GM06990 (cell line): ENCODE measurements around the gene ACTRT2.

Experiments
- DNase-seq: peaks from one replicate; pipeline ENCODE4 v3.0.0-alpha.2; 2011; ENCODE audit not compliant: insufficient read length; ENCODE audit errors: extremely low read depth
- H3K27me3 ChIP-seq: replicated peaks from 2 replicates; pipeline ENCODE4 v1.6.0; 2011; ENCODE audit warnings: low read length; ENCODE audit not compliant: control insufficient read depth, insufficient read depth
- H3K36me3 ChIP-seq: 2 replicates; pipeline ENCODE4 v1.5.1; 2011; ENCODE audit warnings: low read length; ENCODE audit not compliant: control insufficient read depth, insufficient read depth
- H3K4me3 ChIP-seq: replicated peaks from 2 replicates; pipeline ENCODE4 v1.5.1; 2011; ENCODE audit warnings: low read depth, mild to moderate bottlenecking, control low read depth, low read length
- CTCF ChIP-seq: IDR thresholded peaks from 2 replicates; pipeline ENCODE4 v1.5.1; 2011; ENCODE audit warnings: low read length, control low read depth, mild to moderate bottlenecking, inconsistent platforms; ENCODE audit not compliant: insufficient read depth, poor library complexity, severe bottlenecking

The ACTRT2 gene

GRCh38 chr1:3031401-3032221 is 10.3 kb downstream of the ACTRT2 start:
- H3K4me3 ChIP-seq, result no peak overlapping the region
- no peaks in the 10 kb centered on the region for H3K27me3 ChIP-seq
- TF ChIP-seq CTCF, result no peak
- no peak for DNase-seq
- no peaks in the 10 kb centered on the region for H3K36me3 ChIP-seq

- no peak overlapping the region for H3K4me3 ChIP-seq
- H3K36me3 ChIP-seq, result no peaks in the 10 kb centered on the region
- DNase-seq, result no peak
- no peaks in the 10 kb centered on the region for H3K27me3 ChIP-seq
- no peak for TF ChIP-seq CTCF
These were observed 11.2 kb downstream of the ACTRT2 start for GRCh38 chr1:3032371-3033039.

GRCh38 chr1:3033040-3033789 is 11.9 kb downstream of the ACTRT2 start:
- H3K36me3 ChIP-seq, result no peaks in the 10 kb centered on the region
- no peak overlapping the region for H3K4me3 ChIP-seq
- no peak for TF ChIP-seq CTCF
- DNase-seq, result no peak
- no peaks in the 10 kb centered on the region for H3K27me3 ChIP-seq

GRCh38 chr1:3033790-3034090 is 12.5 kb downstream of the ACTRT2 start:
- H3K4me3 ChIP-seq, result no peak overlapping the region
- DNase-seq, result no peak
- H3K27me3 ChIP-seq, result no peaks in the 10 kb centered on the region
- no peak for TF ChIP-seq CTCF
- no peaks in the 10 kb centered on the region for H3K36me3 ChIP-seq

GRCh38 chr1:3034162-3034561 is 12.9 kb downstream of the ACTRT2 start:
- no peaks in the 10 kb centered on the region for H3K27me3 ChIP-seq
- no peak for DNase-seq
- H3K4me3 ChIP-seq, result no peak overlapping the region
- TF ChIP-seq CTCF, result no peak
- H3K36me3 ChIP-seq, result no peaks in the 10 kb centered on the region
